Activated naive CD4-positive, alpha-beta T cell treated with anti-CD3 and anti-CD28 coated beads, Interleukin-2, amount 50 U/mL, for 72 hours (primary cell): ENCODE measurements around the gene THRB. TPM values are rescaled to one million over a fixed set of nuclear protein-coding genes. Genes with fewer than 3 reads are reported as not detected.
"Not testable (repeated sequence)": the region's sequence is repeated elsewhere in the genome, so short reads cannot be mapped to it uniquely, and the experiment has no call there.

Experiments
- ATAC-seq, 2 donors: fragments of 150-1000 bp; cut with Tn5 transposase; 2 replicates each; pipeline ENCODE4 v1.10.0; 2021; ENCODE audit warnings: mild to moderate bottlenecking in 2 of 2, moderate library complexity in 2 of 2
- DNase-seq, 2 donors: peaks; one replicate each; pipeline ENCODE4 v3.0.0; 2021 to 2022; ENCODE audit warnings: low spot score in 2 of 2
- H3K27ac Mint-ChIP-seq, 2 donors: one replicate each; pipeline ENCODE4 v1.8.0; 2022; ENCODE audit warnings: mild to moderate bottlenecking in 2 of 2, mixed read lengths in 2 of 2
- H3K36me3 Mint-ChIP-seq, 2 donors: one replicate each; pipeline ENCODE4 v1.8.0; 2022; ENCODE audit warnings: mixed read lengths in 2 of 2
- H3K9me3 Mint-ChIP-seq, 2 donors: one replicate each; pipeline ENCODE4 v1.8.0; 2022; ENCODE audit warnings: mixed read lengths in 2 of 2
- total RNA-seq, 2 donors: library from RNA; stranded (reverse); gene quantifications; one replicate each; pipeline ENCODE4 v1.2.3, GENCODE V29; 2022

THRB gene
- total RNA-seq, 2 donors from 2014 or later = not detected

DNA sequence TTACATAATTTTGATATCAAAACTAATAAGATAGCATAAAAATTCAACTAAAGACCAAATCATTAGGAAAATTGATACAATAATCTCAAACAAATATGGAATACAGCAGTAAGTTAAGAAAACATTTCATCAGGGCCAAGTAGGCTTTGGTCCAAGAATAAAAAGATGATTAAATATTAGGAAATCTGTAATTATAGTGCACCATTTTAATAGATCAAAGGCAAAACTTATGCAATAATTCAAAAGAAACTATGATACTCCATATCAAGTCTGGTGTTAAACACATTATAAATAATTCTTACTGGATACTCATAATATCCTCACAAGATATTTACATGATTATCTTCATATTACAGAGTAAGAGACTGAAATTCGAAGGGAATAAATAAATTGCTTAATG lies 51.2 kb downstream of the THRB start:
- ATAC-seq (no peak), DNase-seq (no peak)
- Mint-ChIP-seq H3K27ac (no peak overlapping the region), H3K9me3 (no peaks in the 10 kb centered on the region), H3K36me3 (no peaks in the 10 kb centered on the region)

DNA sequence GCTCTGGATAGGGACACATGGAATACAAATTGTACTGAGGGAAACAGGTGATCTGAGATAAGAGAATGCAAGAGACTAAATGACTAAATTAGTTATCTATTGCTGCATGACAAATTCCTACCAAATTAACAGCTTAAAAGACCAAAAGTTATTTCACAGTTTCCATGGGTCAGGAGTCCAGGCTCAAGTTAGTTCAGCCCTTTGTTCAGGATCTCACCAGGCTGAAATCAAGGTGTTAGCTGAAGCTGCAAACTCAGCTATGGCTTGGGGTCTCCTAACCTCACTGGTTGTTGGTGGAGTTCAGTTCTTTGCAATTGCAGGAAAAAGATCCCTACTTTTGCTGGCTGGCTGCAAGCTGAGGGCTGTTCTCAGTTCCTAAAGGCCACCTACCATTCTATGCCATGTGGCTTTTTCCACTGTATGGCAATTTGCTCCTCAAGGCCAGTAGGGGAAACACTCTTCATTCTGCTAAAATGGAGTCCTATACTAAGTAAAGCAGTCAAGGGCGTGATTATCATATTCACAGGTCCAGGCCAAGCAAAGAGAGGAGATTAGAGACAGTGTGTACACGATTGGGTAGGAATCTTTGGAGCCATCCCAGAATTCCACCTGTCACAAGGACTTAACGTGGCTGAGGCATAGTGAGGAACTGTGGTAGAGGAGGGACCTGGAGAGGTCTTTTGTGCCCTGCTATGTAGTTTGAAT lies 53.7 kb downstream of the THRB start:
- no peak for DNase-seq
- Mint-ChIP-seq H3K36me3 (no peaks in the 10 kb centered on the region), H3K9me3 (no peaks in the 10 kb centered on the region), H3K27ac (no peak overlapping the region)
- ATAC-seq = no peak

DNA sequence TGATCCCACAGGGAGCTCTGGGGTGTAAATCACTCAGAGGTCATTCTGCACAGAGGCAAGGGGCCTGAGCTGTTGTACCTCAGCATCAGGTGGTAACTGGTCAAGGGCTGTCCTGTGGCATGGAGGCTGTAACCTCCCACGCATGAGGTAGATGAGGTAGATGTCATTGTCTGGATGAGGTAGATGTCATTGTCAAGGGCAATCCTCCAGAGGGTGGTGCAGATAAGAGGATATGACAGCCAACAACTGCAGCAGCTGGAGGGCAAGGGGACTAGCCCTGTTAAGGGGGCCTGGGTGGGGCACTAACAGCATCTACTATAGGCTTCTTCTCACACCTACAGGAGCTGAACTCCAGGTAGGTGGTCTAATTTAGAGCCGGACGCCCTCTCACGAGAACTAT lies 55.6 kb downstream of the THRB start:
- ATAC-seq = no peak
- peaks cover 6 to 12% of the 10 kb centered on the region in 2 donors for H3K9me3 Mint-ChIP-seq
- H3K36me3 Mint-ChIP-seq = no peaks in the 10 kb centered on the region
- no peak for DNase-seq
- no peak overlapping the region for H3K27ac Mint-ChIP-seq

DNA sequence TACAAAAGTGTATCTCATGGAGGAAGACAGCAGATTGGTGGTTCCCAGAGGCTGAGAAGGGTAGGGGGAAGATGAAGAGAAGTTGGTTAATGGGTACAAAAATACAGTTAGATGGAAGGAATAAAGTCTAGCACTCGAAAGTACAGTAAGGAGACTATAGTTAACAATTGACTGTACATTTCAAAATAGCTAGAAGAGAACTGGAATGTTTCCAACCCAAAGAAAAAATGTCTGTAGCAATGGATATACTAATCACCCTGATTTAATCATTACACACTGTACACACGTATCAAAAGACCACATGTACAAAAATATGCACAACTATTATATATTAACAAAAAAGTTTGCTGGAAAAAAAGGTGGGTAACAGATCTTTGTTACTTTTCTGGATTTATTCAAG lies 57.3 kb downstream of the THRB start:
- Mint-ChIP-seq H3K27ac (no peak overlapping the region), H3K9me3 (peaks cover 6 to 12% of the 10 kb centered on the region in 2 donors), H3K36me3 (no peaks in the 10 kb centered on the region)
- DNase-seq (no peak), ATAC-seq (no peak)

DNA sequence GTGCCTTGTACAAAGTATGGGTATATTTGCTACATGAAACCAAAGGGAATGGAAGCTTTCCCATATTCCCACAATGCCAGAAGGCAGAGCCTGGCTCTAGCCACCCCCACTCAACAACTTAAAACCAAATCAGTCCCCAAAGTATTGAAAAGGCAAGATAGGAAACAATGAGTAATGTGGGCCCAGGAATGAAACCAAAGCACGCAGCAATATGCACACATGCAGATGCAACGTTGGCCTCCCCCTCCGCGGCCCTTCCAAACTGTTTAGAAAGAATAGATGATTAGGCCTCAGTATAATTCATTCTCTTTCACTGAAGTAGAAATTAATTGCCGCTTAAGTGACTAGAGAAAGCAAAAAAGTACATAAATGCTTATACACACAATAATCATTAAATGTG lies 59.1 kb downstream of the THRB start:
- ATAC-seq (no peak), DNase-seq (no peak)
- H3K36me3 Mint-ChIP-seq = no peaks in the 10 kb centered on the region
- peaks cover 6 to 12% of the 10 kb centered on the region in 2 donors for H3K9me3 Mint-ChIP-seq
- no peak overlapping the region for H3K27ac Mint-ChIP-seq

DNA sequence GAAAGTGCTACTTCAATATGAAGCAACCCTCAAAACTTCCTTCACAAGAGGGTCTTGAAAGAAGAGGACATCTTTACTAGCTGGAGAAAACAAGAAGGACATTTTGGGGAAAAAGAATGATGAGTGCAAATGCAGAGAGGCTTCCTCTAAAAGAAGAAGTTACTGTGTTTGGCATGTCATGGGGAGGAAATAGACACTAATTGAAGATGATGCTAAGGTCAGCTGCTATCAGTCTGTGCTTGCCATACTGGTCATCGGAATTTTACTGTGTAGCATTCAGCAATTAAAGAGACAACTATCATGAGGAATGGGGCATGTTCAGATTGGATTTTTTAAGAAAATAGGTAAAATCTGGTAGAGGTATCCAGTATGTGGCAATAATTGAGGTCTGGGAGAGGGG lies 60.0 kb downstream of the THRB start:
- peaks cover 6 to 16% of the 10 kb centered on the region in 2 donors for H3K9me3 Mint-ChIP-seq

DNA sequence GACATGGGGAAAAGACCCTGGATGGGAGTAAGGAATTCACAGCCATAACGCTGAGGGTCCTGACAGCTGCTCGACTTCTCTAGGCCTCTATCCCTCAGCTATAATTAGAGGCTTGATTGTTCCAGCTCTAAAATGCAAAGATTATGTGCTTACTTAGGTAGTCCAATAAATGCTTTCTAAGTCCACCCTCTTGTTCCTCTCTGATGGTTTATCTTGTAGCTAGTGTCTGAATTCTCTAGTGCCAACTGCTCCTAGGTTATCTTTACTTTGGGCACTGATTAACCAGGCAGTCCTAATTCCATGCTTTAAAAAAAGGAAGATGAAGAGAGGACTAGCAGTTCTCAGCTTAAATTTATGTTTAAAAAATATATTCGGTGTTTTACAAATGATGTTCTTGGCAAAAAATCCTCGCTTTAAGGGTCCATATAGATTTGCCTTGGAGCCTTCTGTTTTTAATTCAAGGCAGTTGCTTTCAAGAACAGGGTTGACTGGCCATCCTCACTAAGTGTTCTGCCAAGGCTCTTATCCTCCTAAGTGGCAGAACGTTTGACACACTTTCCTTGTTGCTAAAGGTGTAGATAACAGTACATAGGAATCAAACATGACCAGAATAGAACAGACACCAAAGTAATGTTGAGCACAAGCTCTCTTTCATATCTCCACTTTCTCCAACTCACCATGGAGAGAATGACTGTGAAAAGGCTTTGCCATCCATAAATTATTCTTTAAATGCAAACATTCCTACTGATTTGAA lies 60.6 kb downstream of the THRB start:
- ATAC-seq (no peak), DNase-seq (no peak)
- Mint-ChIP-seq H3K27ac (no peak overlapping the region), H3K36me3 (no peaks in the 10 kb centered on the region), H3K9me3 (peaks cover 6 to 16% of the 10 kb centered on the region in 2 donors)

More for the DNA sequence above, 60.0 kb downstream of the THRB start:
- Mint-ChIP-seq H3K36me3 (no peaks in the 10 kb centered on the region), H3K27ac (no peak overlapping the region)
- no peak for ATAC-seq
- no peak for DNase-seq

DNA sequence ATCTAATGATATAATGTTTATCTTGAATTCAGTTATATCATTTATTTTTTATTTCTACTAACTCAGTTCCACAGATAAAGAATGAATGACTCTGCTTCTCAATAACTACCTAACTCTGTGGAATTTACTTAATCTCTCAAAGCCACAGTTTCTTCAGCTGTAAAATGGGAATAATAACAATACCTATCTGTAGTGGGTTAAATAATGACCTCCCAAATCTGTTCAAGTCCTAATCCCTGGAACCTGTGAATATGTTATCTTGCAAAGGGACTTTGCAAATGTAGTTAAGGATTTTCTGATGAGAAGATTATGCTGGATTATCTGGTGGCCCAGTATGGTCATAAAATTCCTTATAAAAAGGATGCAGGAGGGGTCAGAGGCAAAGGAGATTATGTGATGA lies 61.7 kb downstream of the THRB start:
- no peak overlapping the region for H3K27ac Mint-ChIP-seq
- peaks cover 6 to 16% of the 10 kb centered on the region in 2 donors for H3K9me3 Mint-ChIP-seq
- ATAC-seq (no peak), DNase-seq (no peak)
- H3K36me3 Mint-ChIP-seq = no peaks in the 10 kb centered on the region

DNA sequence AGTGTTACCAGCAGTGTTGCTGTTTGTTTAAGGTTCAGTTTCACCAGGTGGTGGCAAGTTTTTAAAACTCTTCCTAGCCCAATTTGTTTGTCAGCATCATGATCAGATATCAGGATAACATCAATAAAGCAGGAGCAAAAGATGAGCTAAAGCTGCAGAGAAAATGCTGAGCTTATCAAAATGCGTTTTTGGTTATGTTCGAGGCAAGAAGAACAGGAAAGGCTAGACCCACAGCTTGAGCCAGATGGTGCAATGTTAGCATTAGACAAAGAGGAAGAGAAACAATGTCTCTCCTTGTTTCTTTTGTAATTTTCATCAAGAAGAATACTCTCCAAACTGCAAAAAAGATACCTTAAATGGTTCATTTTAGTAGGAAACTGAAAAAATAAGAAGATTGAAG lies 66.2 kb downstream of the THRB start:
- DNase-seq (no peak), ATAC-seq (no peak)
- no peak overlapping the region for H3K27ac Mint-ChIP-seq
- no peaks in the 10 kb centered on the region for H3K36me3 Mint-ChIP-seq
- H3K9me3 Mint-ChIP-seq = peaks cover 0 to 4% of the 10 kb centered on the region in 2 donors

DNA sequence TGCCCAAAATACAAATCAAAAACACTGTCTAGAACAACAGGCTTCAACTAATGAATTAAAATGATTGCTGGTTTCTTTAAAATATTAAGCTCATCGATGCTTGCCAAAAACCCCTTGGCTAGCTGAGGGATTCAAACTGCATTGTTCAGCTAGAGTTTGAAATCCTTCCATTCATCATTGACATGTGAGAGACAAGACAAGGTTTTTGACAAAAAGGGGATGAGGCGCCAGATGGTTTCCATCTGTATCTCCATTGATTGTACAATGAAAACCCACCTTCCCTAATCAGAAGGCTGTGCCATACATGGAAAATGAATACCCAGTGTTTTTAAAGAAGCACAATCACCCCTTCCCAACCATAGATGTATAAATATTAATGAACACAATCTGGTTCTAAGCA lies 67.8 kb downstream of the THRB start:
- DNase-seq (no peak), ATAC-seq (no peak)
- H3K9me3 Mint-ChIP-seq = peaks cover 0 to 4% of the 10 kb centered on the region in 2 donors
- H3K27ac Mint-ChIP-seq = no peak overlapping the region
- no peaks in the 10 kb centered on the region for H3K36me3 Mint-ChIP-seq

DNA sequence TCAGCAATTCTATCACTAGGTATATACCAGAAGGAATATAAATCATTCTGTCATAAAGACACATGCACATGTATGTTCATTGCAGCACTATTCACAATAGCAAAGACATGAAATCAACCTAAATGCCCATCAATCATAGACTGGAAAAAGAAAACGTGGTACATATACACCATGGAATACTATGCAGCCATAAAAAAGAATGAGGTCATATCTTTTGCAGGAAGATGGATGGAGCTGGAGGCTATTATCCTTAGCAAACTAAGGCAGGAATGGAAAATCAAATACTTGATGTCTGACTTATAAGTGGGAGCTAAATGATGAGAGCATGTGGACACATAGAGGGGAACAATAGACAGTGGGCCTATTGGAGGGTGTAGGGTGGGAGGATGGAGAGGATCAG lies 73.8 kb downstream of the THRB start:
- not testable (repeated sequence) for H3K9me3 Mint-ChIP-seq, H3K36me3 Mint-ChIP-seq, ATAC-seq, H3K27ac Mint-ChIP-seq, DNase-seq

DNA sequence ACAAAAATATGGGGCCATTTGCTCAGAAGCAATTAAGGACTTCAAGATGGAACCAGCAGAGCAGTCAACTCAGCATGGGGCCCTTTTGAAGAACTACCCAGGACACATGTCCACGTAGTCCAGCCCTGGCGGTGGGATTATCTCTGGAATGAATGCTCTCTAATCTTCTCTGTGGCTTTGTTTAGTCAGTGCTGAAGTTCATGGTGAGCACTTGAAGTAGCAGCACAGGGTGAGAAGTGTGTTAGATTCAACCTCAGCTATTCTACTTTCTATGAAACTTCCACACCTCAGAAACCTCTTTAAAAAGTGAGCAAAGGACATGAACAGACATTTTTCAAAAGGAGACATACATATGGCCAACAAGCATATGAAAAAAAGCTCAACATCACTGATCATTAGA lies 74.4 kb downstream of the THRB start:
- no peaks in the 10 kb centered on the region for H3K36me3 Mint-ChIP-seq
- peaks cover 0 to 4% of the 10 kb centered on the region in 2 donors for H3K9me3 Mint-ChIP-seq
- ATAC-seq (no peak), DNase-seq (no peak)
- no peak overlapping the region for H3K27ac Mint-ChIP-seq

DNA sequence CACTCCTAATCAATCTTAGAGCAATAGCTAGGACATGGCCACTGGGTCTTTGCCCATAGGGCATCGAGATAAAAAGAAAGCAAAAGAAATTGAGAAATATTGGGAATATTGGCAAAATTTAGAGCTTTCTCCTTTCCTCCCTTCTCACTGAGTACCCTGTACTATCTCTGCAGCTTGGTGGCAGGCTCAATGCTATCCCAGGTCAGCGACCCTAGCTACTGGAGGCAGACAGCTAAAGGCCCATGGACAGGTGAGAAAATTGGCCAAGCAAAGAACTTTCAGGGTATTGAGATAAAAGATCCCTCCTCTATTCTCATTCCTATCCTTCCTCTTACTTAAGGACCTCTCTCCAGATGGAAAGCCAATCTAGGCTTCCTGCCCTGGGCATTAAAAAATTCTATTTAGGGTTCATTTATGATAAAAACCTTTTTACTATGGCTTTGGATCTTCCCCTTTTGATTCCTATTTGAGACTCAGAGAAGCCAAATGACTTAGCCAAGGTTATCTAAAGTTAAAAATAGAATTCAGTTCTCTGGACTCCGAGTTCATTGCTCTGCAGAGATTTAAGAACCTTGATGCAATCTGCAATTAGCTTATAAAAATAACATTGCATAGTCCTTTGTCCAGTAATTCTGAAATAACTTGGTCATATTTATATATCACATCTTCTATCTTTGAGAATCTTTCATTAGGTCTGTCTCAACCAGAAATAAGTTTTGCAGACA lies 75.4 kb downstream of the THRB start:
- ATAC-seq = no peak
- Mint-ChIP-seq H3K27ac (no peak overlapping the region), H3K9me3 (peaks cover 0 to 4% of the 10 kb centered on the region in 2 donors), H3K36me3 (no peaks in the 10 kb centered on the region)
- no peak for DNase-seq

DNA sequence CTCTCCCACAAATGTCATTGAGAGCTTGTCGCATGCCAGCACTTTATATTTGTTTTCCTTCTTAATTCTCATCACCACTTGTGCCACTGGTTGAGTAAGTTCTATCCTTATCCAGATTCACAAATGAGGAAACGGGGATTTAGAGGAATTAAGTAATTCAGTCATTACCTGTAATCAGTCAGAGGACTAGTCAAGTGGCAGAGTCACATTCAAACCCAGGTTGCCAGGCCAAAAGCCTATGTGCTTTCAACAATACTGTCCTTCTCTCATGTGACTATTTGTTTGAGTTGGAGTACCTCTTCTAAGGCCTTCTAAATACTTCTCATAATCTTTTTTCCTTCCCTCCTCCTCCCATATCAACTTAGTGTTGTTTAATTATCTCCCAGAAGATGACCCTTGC lies 76.9 kb downstream of the THRB start:
- Mint-ChIP-seq H3K27ac (no peak overlapping the region), H3K9me3 (peaks cover 0 to 4% of the 10 kb centered on the region in 2 donors), H3K36me3 (no peaks in the 10 kb centered on the region)
- no peak for DNase-seq
- no peak for ATAC-seq

DNA sequence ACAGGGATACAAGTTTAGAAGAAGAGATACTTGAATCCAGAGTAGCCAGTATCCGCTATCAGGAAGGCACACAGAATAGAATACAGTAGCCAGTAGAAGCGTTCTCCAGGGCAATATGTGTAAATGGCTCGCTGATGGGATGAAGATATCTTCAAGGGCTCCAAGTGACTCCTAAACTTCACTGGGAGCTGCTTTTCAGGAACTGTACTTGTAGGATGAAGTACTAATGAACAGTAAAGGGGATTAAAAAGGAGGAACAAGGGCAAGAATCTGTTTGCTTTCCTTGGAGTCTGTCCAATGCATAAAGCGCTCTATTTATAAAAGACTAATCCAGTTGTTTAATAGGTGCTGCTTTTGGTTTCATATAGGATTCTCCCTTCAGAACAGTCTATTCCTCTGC lies 78.4 kb downstream of the THRB start:
- H3K27ac Mint-ChIP-seq = no peak overlapping the region
- DNase-seq (no peak), ATAC-seq (no peak)
- H3K9me3 Mint-ChIP-seq = peaks cover 0 to 4% of the 10 kb centered on the region in 2 donors
- no peaks in the 10 kb centered on the region for H3K36me3 Mint-ChIP-seq

DNA sequence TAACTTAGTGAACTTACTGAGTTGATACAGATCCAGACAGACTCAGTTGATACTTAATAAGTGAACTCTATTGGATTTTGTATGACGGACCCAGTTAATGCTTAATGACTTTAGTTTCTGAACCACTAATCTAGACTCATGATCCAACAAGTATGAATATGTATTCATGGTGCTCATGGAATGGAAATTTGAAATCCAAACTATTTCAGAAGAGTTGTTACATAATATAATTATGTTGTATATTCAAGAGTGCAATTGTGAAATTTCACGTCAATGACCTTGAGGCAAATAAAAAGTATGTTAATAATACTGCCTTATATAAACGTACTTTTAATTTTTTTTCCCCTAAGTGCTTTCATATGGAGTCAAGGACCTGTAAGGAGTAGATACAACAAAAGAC lies 78.8 kb downstream of the THRB start:
- ATAC-seq = no peak
- DNase-seq = no peak
- Mint-ChIP-seq H3K27ac (no peak overlapping the region), H3K9me3 (peaks cover 0 to 4% of the 10 kb centered on the region in 2 donors), H3K36me3 (no peaks in the 10 kb centered on the region)

DNA sequence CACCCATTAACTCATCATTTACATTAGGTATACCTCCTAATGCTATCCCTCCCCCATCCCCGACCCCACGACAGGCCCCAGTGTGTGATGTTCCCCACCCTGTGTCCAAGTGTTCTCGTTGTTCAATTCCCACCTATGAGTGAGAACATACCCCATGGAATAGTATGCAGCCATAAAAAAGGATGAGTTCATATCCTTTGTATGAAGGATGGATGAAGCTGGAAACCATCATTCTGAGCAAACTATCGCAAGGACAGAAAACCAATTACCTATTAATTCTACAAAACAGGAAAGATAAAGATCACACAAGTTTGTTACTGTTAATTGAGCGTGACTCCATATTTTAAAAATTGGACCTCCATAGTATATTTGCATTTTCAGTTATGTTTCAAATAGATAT lies 81.0 kb downstream of the THRB start:
- H3K36me3 Mint-ChIP-seq, DNase-seq, ATAC-seq, H3K27ac Mint-ChIP-seq, H3K9me3 Mint-ChIP-seq: not testable (repeated sequence)
